CD4-positive, CD25-positive, alpha-beta regulatory T cell (primary cell): Measurements from ENCODE around the gene MED12L. TPM values are rescaled to one million over a fixed set of nuclear protein-coding genes. Genes with fewer than 3 reads are reported as not detected.

Source experiments
- ATAC-seq, 2 donors: fragments of 150-1000 bp; cut with Tn5 transposase; one replicate each; pipeline ENCODE4 v1.10.0; 2021; ENCODE audit warnings: low read depth in 2 of 2, moderate number of reproducible peaks in 2 of 2, moderate library complexity in 1 of 2
- DNase-seq, 3 donors: peaks; one replicate each; pipeline versions ENCODE4 v3.0.0 to v3.0.0-alpha.2; 2012 to 2022; ENCODE audit warnings: mixed read lengths in 1 of 3
- H3K27ac ChIP-seq: one replicate; pipeline ENCODE4 v1.7.0; 2013; ENCODE audit warnings: mild to moderate bottlenecking, low read length; ENCODE audit not compliant: insufficient read depth, poor library complexity, severe bottlenecking
- H3K27me3 ChIP-seq: one replicate; pipeline ENCODE4 v1.7.0; 2013; ENCODE audit warnings: low read length; ENCODE audit not compliant: control insufficient read depth, insufficient read depth
- H3K36me3 ChIP-seq: one replicate; pipeline ENCODE4 v1.7.0; 2013; ENCODE audit warnings: mild to moderate bottlenecking, low read length, moderate library complexity; ENCODE audit not compliant: control insufficient read depth, insufficient read depth
- H3K4me1 ChIP-seq: 2 replicates; pipeline ENCODE4 v1.7.0; 2013; ENCODE audit warnings: mild to moderate bottlenecking, low read length; ENCODE audit not compliant: insufficient read depth, control insufficient read depth, poor library complexity, severe bottlenecking
- H3K4me3 ChIP-seq: one replicate; pipeline ENCODE4 v1.7.0; 2013; ENCODE audit warnings: low read depth, mild to moderate bottlenecking, low read length, moderate library complexity
- H3K9me3 ChIP-seq, 2 experiments: 1 replicate in 1 of 2; 2 replicates in 1 of 2; pipeline ENCODE4 v1.7.0; 2013; ENCODE audit warnings: low read length in 2 of 2, mild to moderate bottlenecking in 1 of 2, moderate library complexity in 1 of 2; ENCODE audit not compliant: control insufficient read depth in 2 of 2
- H3K27ac Mint-ChIP-seq, 3 donors: one replicate each; pipeline ENCODE4 v1.8.0; 2020 to 2022; ENCODE audit warnings: mild to moderate bottlenecking in 3 of 3, mixed read lengths in 3 of 3, moderate library complexity in 2 of 3
- H3K27me3 Mint-ChIP-seq: one replicate; pipeline ENCODE4 v1.8.0; 2022; ENCODE audit warnings: mild to moderate bottlenecking, mixed read lengths
- H3K36me3 Mint-ChIP-seq: one replicate; pipeline ENCODE4 v1.8.0; 2020; ENCODE audit warnings: mixed read lengths
- H3K4me1 Mint-ChIP-seq, 4 donors: one replicate each; pipeline ENCODE4 v1.8.0; 2020 to 2022; ENCODE audit warnings: mixed read lengths in 4 of 4, mild to moderate bottlenecking in 1 of 4
- H3K4me3 Mint-ChIP-seq, 4 donors: one replicate each; pipeline ENCODE4 v1.8.0; 2020 to 2022; ENCODE audit warnings: mild to moderate bottlenecking in 4 of 4, mixed read lengths in 4 of 4, moderate library complexity in 3 of 4
- H3K9me3 Mint-ChIP-seq, 7 donors: one replicate each; pipeline ENCODE4 v1.8.0; 2020 to 2022; ENCODE audit warnings: mixed read lengths in 7 of 7, mild to moderate bottlenecking in 3 of 7, moderate library complexity in 2 of 7
- polyA plus RNA-seq, 4 donors: library from polyadenylated mRNA; unstranded; fragments of 300-500 nt; fragmentation: Illumina TruSeq; gene quantifications; one replicate each; pipeline ENCODE4 v1.2.3, GENCODE V29; 2021
- total RNA-seq: library from RNA; stranded (reverse); gene quantifications from one replicate; pipeline ENCODE4 v1.2.3, GENCODE V29; 2022

MED12L gene
- total and polyA plus RNA-seq, 5 donors from 2014 or later: 2.7 TPM; not detected in 4

DNA sequence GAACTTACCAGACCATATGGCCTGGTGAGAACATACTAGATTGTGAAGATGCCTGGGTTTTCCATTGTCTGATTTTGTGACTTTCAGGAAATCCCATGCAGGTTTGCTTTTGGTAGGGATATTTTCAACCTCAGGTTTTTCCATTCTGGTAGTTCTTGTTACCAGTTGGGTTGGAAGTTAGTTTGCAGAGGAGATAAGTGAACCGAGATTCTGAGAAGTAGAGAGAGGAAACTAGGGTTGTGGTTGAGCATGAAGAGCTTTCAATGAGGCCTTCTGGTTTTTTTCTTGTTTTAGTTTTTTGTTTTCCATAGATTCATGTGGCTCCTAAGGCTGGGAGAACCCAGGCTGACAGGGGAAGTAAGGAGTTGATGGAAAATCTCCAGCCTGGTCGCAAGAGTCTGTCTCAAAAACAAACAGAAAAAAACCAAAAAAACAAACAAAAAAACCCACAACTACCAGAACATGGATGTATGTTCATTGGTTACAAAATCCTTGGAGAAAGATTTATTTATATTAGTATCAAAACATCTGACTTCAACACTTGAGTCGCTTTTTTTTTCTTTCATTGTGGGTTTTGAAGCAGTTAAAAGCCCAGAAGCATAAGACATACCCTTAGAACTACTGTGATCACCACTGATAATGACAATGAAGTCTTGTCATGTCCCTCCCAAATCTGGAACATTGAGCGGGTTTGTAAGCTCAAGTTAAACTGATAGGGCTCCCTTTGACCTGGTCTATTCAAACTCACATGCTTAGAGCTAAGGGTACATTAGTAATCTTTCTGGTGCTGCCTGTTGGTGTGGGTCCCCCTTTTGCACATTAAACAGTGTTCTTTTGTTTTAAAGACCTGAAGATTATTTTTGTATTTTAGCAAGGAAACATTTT, 114.3 kb downstream of the MED12L start:
- Mint-ChIP-seq H3K36me3 (no peaks in the 10 kb centered on the region), H3K4me3 (peak overlapping the region; percentile 67 to 94 (median 82)), H3K9me3 (peaks cover 0 to 1% (median 0%) of the 10 kb centered on the region in 7 donors), H3K27ac (peak overlapping the region; percentile 50 to 91 (median 90)), H3K27me3 (peaks cover 4% of the 10 kb centered on the region), H3K4me1 (peaks cover 3 to 53% (median 33%) of the 10 kb centered on the region in 4 donors)
- Histone ChIP-seq H3K9me3 (no peaks in the 10 kb centered on the region), H3K27me3 (no peaks in the 10 kb centered on the region), H3K4me1 (peaks cover 40% of the 10 kb centered on the region), H3K4me3 (peak overlapping the region; percentile 79), H3K36me3 (peaks cover 4% of the 10 kb centered on the region), H3K27ac (peak overlapping the region; percentile 36)
- ATAC-seq (no peak), DNase-seq (peak in 1 of 3 donors; percentile 69)

- Mint-ChIP-seq H3K4me3 (peak overlapping the region; percentile 54 to 94 (median 74)), H3K9me3 (peaks cover 0 to 1% (median 0%) of the 10 kb centered on the region in 7 donors), H3K36me3 (no peaks in the 10 kb centered on the region), H3K27me3 (peaks cover 4% of the 10 kb centered on the region), H3K4me1 (peaks cover 5 to 59% (median 33%) of the 10 kb centered on the region in 4 donors), H3K27ac (peak overlapping the region in 1 of 3 donors; percentile 91)
- no peaks in the 10 kb centered on the region for H3K9me3 ChIP-seq
- H3K4me1 ChIP-seq: peaks cover 47% of the 10 kb centered on the region
- no peak for ATAC-seq
- peak overlapping the region; percentile 57 for H3K27ac ChIP-seq
- H3K27me3 ChIP-seq: no peaks in the 10 kb centered on the region
- H3K36me3 ChIP-seq: peaks cover 4% of the 10 kb centered on the region
- peak overlapping the region; percentile 79 for H3K4me3 ChIP-seq
- peak in 1 of 3 donors; percentile 31 for DNase-seq
Measured at GRCh38 chr3:151200586-151200985, 115.1 kb downstream of the MED12L start.

- Mint-ChIP-seq H3K4me1 (peaks cover 5 to 65% (median 33%) of the 10 kb centered on the region in 4 donors), H3K36me3 (no peaks in the 10 kb centered on the region)
- peak overlapping the region; percentile 79 for H3K4me3 ChIP-seq
Measured at GRCh38 chr3:151201051-151201730, 115.7 kb downstream of the MED12L start.

DNA sequence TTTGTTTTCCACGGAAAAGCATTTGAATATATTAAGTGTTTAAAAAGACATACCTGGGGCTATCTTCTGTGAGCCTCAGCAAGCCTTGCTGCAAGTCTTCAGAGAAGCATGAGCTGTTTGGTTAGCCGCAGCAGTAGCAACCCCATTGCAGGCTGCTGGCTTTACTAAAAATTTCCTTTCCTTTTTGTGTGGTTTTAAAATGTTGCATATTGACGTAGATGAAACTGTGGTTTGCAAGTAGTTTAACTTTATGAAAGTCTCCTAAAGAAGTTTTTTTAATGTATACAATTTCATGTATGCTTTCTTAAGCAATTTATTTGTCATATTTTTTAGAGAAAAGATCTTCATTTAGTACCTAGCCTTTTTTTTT, 117.6 kb downstream of the MED12L start, which contains the start of gene GPR171:
TSS of gene GPR171 (minus strand) at position 166 of the 370 bp plus-strand sequence. CDS start 3,830 bp downstream, outside the sequence.
- peak; percentile 34 to 88 (median 76) for DNase-seq
- Histone ChIP-seq H3K27me3 (no peaks in the 10 kb centered on the region), H3K4me3 (peak within 1 kb of the TSS; percentile 79), H3K36me3 (peaks cover 4% of the 10 kb centered on the region), H3K27ac (peak within 1 kb of the TSS; percentile 72), H3K4me1 (peaks cover 60% of the 10 kb centered on the region), H3K9me3 (no peaks in the 10 kb centered on the region)
- peak within 1 kb of the TSS; percentile 63 to 94 (median 80) for H3K4me3 Mint-ChIP-seq
- no peaks in the 10 kb centered on the region for H3K36me3 Mint-ChIP-seq
- peaks cover 0 to 1% (median 0%) of the 10 kb centered on the region in 7 donors for H3K9me3 Mint-ChIP-seq
- H3K4me1 Mint-ChIP-seq: peaks cover 6 to 72% (median 37%) of the 10 kb centered on the region in 4 donors
- H3K27ac Mint-ChIP-seq: peak within 1 kb of the TSS; percentile 54 to 91 (median 73)
- peaks cover 8% of the 10 kb centered on the region for H3K27me3 Mint-ChIP-seq
- ATAC-seq: peak; percentile 78 to 81

More at GRCh38 chr3:151201051-151201730, 115.7 kb downstream of the MED12L start:
- Mint-ChIP-seq H3K27me3 (peaks cover 4% of the 10 kb centered on the region), H3K9me3 (peaks cover 0 to 1% (median 0%) of the 10 kb centered on the region in 7 donors), H3K4me3 (peak overlapping the region; percentile 63 to 94 (median 80)), H3K27ac (peak overlapping the region; percentile 18 to 94 (median 91))
- Histone ChIP-seq H3K9me3 (no peaks in the 10 kb centered on the region), H3K27me3 (no peaks in the 10 kb centered on the region), H3K4me1 (peaks cover 53% of the 10 kb centered on the region), H3K36me3 (peaks cover 4% of the 10 kb centered on the region), H3K27ac (peak overlapping the region; percentile 57)
- ATAC-seq (peak in 1 of 2 donors; percentile 7), DNase-seq (peak in 1 of 3 donors; percentile 54)

- DNase-seq: peak in 1 of 3 donors; percentile 52
- H3K36me3 ChIP-seq: no peaks in the 10 kb centered on the region
- H3K4me1 Mint-ChIP-seq: peaks cover 15 to 74% (median 33%) of the 10 kb centered on the region in 4 donors
- H3K27me3 Mint-ChIP-seq: peaks cover 8% of the 10 kb centered on the region
- H3K4me1 ChIP-seq: peaks cover 57% of the 10 kb centered on the region
- H3K4me3 Mint-ChIP-seq: peak overlapping the region; percentile 0 to 60 (median 7)
- no peak for ATAC-seq
- no peaks in the 10 kb centered on the region for H3K9me3 ChIP-seq
- H3K27ac Mint-ChIP-seq: peak overlapping the region; percentile 52 to 76 (median 64)
- H3K27me3 ChIP-seq: no peaks in the 10 kb centered on the region
- peaks cover 0 to 1% (median 0%) of the 10 kb centered on the region in 7 donors for H3K9me3 Mint-ChIP-seq
- H3K4me3 ChIP-seq: peak overlapping the region; percentile 55
- H3K36me3 Mint-ChIP-seq: no peaks in the 10 kb centered on the region
- H3K27ac ChIP-seq: peak overlapping the region; percentile 72
Measured at GRCh38 chr3:151204530-151205402, 119.3 kb downstream of the MED12L start.

GRCh38 chr3:151205482-151205881, 120.0 kb downstream of the MED12L start:
- peak overlapping the region in 2 of 4 donors; percentile 0 to 46 for H3K4me3 Mint-ChIP-seq
- DNase-seq: no peak
- no peak overlapping the region for H3K27ac ChIP-seq
- peaks cover 17 to 78% (median 35%) of the 10 kb centered on the region in 4 donors for H3K4me1 Mint-ChIP-seq
- peaks cover 50% of the 10 kb centered on the region for H3K4me1 ChIP-seq
- ATAC-seq: no peak
- no peaks in the 10 kb centered on the region for H3K36me3 Mint-ChIP-seq
- H3K9me3 ChIP-seq: no peaks in the 10 kb centered on the region
- peaks cover 8% of the 10 kb centered on the region for H3K27me3 Mint-ChIP-seq
- H3K4me3 ChIP-seq: peak overlapping the region; percentile 55
- H3K36me3 ChIP-seq: no peaks in the 10 kb centered on the region
- H3K27ac Mint-ChIP-seq: peak overlapping the region in 2 of 3 donors; percentile 64 to 73
- H3K27me3 ChIP-seq: no peaks in the 10 kb centered on the region
- H3K9me3 Mint-ChIP-seq: peaks cover 0 to 1% (median 0%) of the 10 kb centered on the region in 7 donors
